Activated CD8-positive, alpha-beta T cell treated with anti-CD3 and anti-CD28 coated beads for 36 hours (primary cell): ENCODE data around the gene FGF5. TPM values are rescaled to one million over a fixed set of nuclear protein-coding genes. Genes with fewer than 3 reads are reported as not detected.

Experiments
- ATAC-seq: fragments of 200-7000 bp; cut with Tn5 transposase; one replicate; pipeline ENCODE4 v1.10.0; 2021; ENCODE audit warnings: mild to moderate bottlenecking, moderate library complexity
- CTCF ChIA-PET: fragments of 350-600 bp; sonication (Branson Sonifier 250); formaldehyde crosslinking; loops from one replicate; lab custom pipeline; 2021; ENCODE audit warnings: antibody characterized with exemption; lab: Charles Lee
- POLR2A ChIA-PET: fragments of 350-600 bp; sonication (Branson Sonifier 250); formaldehyde crosslinking; loops from one replicate; lab custom pipeline; 2021; ENCODE audit warnings: antibody characterized with exemption; lab: Charles Lee
- DNase-seq: peaks from one replicate; pipeline ENCODE4 v3.0.0-alpha.2; 2020
- H3K27ac Mint-ChIP-seq: one replicate; pipeline ENCODE4 v1.8.0; 2021; ENCODE audit warnings: mild to moderate bottlenecking, mixed read lengths
- H3K27me3 Mint-ChIP-seq: one replicate; pipeline ENCODE4 v1.8.0; 2021; ENCODE audit warnings: mixed read lengths
- H3K36me3 Mint-ChIP-seq: one replicate; pipeline ENCODE4 v1.8.0; 2021; ENCODE audit warnings: low read depth, mixed read lengths
- H3K4me1 Mint-ChIP-seq: one replicate; pipeline ENCODE4 v1.8.0; 2021; ENCODE audit warnings: low read depth, mixed read lengths
- H3K4me3 Mint-ChIP-seq: one replicate; pipeline ENCODE4 v1.8.0; 2021; ENCODE audit warnings: mild to moderate bottlenecking, moderate library complexity, mixed read lengths
- H3K9me3 Mint-ChIP-seq: one replicate; pipeline ENCODE4 v1.8.0; 2021; ENCODE audit warnings: mixed read lengths
- CTCF ChIP-seq: fragments of 200-600 bp; IDR thresholded peaks from one replicate; pipeline ENCODE4 v1.8.0; 2022; ENCODE audit warnings: antibody characterized with exemption, mild to moderate bottlenecking
- intact Hi-C: fragments of 100-400 bp; cut with micrococcal nuclease; formaldehyde crosslinking; loops from one replicate; pipeline ENCODE4 v1.10.0; 2022
- total RNA-seq, 2 experiments: library from RNA; stranded (reverse); gene quantifications; one replicate each; pipeline ENCODE4 v1.2.3, GENCODE V29; 2021

Gene FGF5
- total RNA-seq, 2 experiments from 2014 or later = not detected

- intact Hi-C loops = no loop called here
- Mint-ChIP-seq H3K36me3 (no peaks in the 10 kb centered on the region), H3K9me3 (no peaks in the 10 kb centered on the region), H3K4me1 (no peaks in the 10 kb centered on the region), H3K27ac (no peak overlapping the region), H3K4me3 (no peak overlapping the region), H3K27me3 (peaks cover 6% of the 10 kb centered on the region)
- ChIA-PET POLR2A (no interaction called here), CTCF (no interaction called here)
- DNase-seq = no peak
- no peak for TF ChIP-seq CTCF
- no peak for ATAC-seq
Observed at GRCh38 chr4:80252427-80252826, 14.0 kb upstream of the FGF5 start.

- no peak for ATAC-seq
- Mint-ChIP-seq H3K27me3 (peaks cover 6% of the 10 kb centered on the region), H3K27ac (no peak overlapping the region), H3K4me1 (no peaks in the 10 kb centered on the region), H3K4me3 (no peak overlapping the region), H3K36me3 (no peaks in the 10 kb centered on the region), H3K9me3 (no peaks in the 10 kb centered on the region)
- intact Hi-C loops = no loop called here
- ChIA-PET CTCF (no interaction called here), POLR2A (no interaction called here)
- no peak for DNase-seq
- no peak for TF ChIP-seq CTCF
Observed at GRCh38 chr4:80252953-80253352, 13.5 kb upstream of the FGF5 start.

GRCh38 chr4:80253510-80253909, 13.0 kb upstream of the FGF5 start:
- no peaks in the 10 kb centered on the region for H3K36me3 Mint-ChIP-seq
- intact Hi-C loops = no loop called here
- peaks cover 7% of the 10 kb centered on the region for H3K27me3 Mint-ChIP-seq
- H3K4me1 Mint-ChIP-seq = no peaks in the 10 kb centered on the region
- no peak overlapping the region for H3K27ac Mint-ChIP-seq
- POLR2A ChIA-PET = no interaction called here
- no peaks in the 10 kb centered on the region for H3K9me3 Mint-ChIP-seq
- TF ChIP-seq CTCF = no peak
- CTCF ChIA-PET = no interaction called here
- H3K4me3 Mint-ChIP-seq = no peak overlapping the region
- ATAC-seq (no peak), DNase-seq (no peak)

- CTCF ChIA-PET = no interaction called here
- ATAC-seq = no peak
Observed at GRCh38 chr4:80254114-80254513, 12.3 kb upstream of the FGF5 start.

More at GRCh38 chr4:80254114-80254513, 12.3 kb upstream of the FGF5 start:
- Mint-ChIP-seq H3K27me3 (peaks cover 11% of the 10 kb centered on the region), H3K36me3 (no peaks in the 10 kb centered on the region), H3K4me1 (no peaks in the 10 kb centered on the region), H3K27ac (no peak overlapping the region), H3K9me3 (no peaks in the 10 kb centered on the region), H3K4me3 (no peak overlapping the region)
- no peak for DNase-seq
- intact Hi-C loops = no loop called here
- TF ChIP-seq CTCF = no peak
- POLR2A ChIA-PET = no interaction called here
